SK-N-DZ (cell line): ENCODE results near the gene PDS5B.
"Not testable (repeated sequence)": the region's sequence is repeated elsewhere in the genome, so short reads cannot be mapped to it uniquely, and the experiment has no call there.

Experiments
- DNase-seq: peaks from one replicate; pipeline ENCODE4 v3.0.0-alpha.2; 2015; ENCODE audit warnings: low spot score
- small RNA-seq, 2 experiments: library from RNA; depleted of rRNA; stranded (forward); fragments of <200 nt; gene quantifications; one replicate each; pipeline ENCODE3, GENCODE V24; 2014

PDS5B gene

DNA sequence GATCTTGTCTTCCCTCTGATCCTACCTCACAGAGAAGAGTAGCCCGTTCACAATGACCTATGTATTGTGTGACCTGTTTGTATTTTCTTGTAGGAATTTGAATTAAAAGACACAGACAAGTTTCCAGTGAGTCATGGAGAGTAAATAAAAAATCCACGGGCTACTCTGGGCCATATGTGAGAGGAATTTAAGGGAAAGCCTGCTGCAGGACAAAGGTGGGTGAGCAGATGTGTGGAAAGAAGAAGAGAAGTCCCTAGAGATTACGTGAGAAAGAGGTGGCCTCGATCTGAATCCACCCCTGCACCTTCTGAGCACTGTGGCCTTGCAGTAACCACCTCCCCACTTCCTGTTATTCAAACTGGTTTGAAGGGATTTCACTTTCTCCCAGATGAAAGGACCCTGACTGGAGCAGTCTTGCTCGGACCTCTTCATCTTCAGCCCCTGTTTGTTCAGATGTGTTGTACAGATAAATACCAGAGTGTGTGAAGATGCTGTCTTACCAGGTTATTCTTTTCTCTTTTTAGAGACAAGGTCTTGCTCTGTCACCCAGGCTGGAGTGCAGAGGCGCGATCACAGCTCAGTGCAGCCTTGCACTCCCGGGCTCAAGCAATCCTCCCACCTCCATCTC, 205.4 kb downstream of the PDS5B start:
- no peak for DNase-seq

DNA sequence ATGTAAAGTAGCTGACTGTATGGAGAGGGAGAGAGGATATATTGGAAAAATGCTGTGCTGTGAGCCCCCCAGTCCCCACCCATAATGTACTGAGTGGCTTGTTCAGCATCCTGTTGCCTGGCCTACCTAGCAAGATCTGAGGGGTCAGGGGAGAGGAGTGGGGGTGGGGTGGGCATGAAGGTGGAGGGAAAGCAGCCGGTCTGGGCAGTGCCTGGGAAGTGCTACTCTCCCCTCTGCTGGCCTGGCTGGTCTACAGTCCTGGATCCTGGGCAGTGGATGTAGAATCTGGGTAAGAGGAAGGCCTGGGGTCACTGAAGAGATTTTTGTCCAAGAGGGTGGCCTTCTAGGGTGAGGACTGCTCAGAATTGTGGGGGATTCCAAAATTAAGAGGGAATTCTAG, 210.5 kb downstream of the PDS5B start:
- DNase-seq, result no peak

DNA sequence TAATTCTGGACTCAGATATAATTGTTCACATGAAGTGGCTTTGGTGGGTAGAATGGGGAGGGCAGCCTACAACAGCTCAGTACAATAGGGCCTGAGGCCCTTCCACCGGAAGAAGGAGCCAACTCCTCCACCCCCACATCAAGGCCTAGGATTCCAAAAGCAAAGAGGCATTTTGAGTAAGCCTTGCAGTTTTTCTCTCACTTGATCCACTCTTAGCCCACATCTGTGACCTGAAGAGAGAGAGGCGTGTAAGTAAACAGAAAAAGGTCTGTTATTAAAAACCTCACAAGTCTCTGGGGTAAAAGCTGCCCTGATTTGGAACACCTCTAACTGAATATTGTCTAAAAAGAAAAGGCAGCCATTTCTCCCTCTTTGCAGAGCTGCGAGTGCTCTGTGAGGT, 215.9 kb downstream of the PDS5B start:
- DNase-seq, result no peak

DNA sequence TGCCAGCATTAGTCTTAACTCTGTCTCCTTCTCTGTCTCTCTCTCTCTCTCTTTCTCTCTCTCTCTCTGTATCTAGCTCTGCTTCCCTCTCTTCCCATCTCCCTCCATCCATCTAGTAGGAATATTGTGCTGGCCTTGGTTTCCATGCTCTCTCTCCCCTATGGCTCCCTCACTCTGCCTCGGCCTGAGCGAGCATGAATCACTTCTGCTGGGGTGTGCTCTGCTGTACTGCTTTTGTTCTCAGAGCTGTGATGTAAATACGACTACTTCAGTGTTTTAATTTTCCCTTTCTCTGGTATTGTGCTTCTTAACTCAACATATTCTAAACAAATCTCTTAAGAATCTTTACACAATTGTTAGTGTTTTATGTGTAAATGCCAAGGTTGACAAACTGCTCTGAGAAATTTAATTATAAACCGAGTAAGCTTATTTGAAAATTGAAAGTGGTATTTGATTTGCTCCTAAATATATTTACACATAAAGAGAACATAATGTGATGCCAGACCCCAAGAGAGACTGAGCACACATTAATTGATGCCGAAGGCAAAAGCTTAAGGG, 218.5 kb downstream of the PDS5B start:
- DNase-seq, result no peak

DNA sequence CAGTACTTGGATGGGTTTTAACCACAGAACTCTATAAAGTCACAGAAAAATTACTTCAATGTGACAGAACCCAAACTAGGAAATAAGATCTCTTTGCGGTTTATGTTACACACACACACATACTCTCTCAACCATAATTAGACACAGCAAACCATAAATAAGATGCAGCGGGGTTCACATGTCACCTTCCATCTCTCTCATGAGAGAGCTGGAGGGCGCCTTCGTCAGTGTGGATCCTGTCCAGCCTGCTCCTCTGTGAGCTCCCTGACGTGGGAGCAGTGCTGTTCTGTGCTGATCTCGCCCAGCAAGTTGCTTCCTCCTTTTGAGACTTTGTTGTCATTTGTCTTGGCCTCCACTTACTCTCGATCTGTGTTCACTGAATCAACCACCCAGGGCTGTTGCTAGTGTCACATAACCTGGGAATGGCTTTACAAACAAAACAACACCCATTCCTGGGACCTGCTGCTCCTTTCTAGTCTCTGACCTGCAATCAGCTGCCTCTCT, 225.1 kb downstream of the PDS5B start:
- DNase-seq, result peak; percentile 11

DNA sequence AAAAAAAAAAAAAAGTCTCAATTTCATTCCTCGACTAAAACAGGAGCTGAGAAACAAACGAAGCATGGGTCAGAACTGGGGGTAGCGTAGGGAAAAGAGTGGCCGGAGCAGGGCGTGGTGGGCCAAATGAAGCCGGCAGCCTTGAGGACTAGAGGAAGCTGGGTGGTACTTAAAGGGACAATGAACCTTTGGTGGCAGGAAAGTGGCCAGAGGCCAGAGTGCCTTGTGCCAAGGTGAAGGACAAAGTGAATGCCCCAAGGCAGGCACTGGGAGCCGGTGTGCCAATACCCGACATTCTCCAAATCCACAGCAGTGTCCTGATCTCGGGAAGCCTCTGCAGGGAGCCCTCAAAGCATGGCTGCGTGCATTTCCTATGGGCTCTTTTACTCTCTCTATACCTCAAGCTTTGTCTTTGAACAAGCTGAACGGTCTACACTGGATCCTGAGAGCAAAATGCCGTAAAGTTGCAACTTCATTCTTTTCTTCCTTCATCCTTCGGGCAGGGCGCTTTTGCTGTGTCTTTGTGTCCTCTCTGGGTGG, 235.0 kb downstream of the PDS5B start:
- no peak for DNase-seq

DNA sequence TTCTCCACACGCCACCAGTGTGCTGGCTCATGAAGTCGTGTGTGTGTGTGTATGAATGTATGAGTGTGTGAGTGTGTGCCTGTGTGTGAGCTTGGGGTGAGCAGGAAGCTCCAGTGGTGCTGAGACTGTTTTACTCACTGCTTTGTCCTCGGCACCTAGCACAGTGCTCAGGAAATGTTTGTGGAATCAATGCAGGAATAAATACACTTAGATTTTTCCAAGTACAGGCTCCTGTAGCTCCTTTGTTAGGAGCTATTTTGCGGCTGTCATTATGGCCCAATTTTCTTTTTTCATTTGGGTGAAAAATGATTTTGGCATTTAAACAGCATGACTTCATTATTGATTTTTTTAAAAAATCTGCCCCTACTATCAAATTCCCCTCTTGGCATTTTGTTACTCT, 236.5 kb downstream of the PDS5B start:
- no peak for DNase-seq

DNA sequence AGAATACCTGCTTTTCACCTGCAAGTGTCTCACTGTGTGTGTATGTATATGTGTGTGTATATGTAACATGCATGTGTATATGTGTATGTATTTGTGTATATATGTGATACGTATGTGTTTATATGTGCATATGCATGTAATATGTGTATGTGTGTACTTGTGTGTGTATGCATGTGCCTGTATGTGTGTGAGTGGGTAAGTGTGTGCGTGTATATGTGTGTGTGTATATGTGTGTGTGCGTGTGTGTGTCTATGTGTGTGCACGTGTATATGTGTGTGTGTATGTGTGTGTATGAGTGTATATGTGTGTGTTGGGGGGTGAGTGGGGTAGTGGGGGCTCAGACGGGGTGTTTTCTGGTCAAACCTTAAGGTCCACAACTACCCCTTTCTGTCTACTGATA, 237.3 kb downstream of the PDS5B start:
- DNase-seq, result no peak

DNA sequence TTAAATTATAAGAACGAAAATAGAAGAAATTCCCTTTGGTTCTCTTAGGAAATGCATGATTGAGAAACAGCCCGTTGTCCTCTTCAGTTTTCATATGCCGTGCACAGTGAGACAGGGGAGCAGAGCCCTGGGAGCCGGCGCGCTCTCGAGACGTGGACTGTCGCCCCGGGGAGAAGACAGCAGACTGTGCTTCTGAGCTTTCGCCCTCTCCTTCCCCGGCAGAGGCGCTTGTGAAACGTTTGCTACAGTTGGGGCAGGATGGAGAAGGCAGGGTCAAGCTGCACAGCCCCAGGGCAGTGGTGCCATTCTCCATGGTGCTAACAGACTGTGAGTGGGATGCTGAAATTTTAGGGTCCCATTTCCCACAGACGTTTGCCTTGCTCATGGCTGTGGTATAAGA, 237.8 kb downstream of the PDS5B start:
- DNase-seq, result no peak

DNA sequence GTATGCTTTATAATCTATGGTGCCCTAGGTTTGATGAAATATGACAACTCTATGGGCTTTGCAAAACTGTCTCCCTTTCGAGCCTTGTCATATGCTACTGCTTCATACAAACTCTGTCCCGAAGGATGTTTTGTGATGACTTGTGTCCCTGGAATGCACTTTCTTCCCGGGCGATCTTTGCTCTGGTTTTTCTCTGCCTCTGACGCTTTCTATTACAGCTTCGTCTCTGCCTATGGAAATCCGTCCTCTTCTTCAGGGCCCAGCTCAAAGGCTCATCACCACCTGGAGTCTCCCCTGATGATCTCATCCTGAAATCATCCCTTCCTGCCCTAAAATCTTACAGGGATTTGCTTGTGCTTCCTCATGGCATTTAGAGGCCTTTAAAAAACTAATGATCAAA, 238.4 kb downstream of the PDS5B start:
- no peak for DNase-seq

DNA sequence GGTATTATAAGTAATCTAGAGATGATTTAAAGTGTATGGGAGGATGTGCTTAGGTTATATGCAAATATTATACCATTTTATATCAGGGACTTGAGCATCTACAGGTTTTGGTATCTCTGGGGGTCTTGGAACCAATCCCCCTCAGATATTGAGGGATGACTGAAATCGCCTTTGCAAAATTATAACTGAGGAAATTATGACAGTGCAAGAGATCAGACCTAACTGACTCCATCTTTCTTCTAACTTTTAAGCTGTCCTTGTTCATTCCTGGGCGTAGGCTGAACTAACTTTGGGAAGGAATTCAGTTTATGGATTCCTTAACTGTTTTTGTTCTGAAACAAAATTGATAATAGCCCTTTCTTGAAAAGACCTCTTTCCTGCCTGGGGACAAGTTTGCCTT, 239.2 kb downstream of the PDS5B start:
- no peak for DNase-seq

DNA sequence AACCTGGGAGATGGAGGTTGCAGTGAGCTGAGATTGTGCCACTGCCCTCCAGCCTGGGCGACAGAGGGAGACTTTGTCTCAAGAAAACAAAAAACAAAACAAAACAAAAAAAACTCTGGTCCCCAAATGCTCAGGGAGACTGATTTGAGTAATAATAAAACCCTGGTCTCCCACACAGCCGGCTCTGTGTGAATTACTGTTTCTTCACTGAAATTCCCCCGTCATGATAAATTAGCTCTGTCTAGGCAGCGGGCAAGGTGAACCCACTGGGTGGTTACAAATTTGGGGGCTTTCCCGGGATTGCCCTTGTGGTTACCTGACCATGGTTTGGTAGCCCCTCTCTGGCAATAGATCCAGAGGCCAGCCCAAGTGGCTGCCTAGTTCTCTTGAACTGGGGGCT, 240.1 kb downstream of the PDS5B start:
- DNase-seq, result not testable (repeated sequence)

Small RNA genes lying within 50 kb of the gene (small RNA-seq; reads per million reads assigned to genes)
- gene RNY1P4, result 0 reads per million in 2 experiments
